K562 (cell line): ENCODE data around the gene ACR. TPM values are rescaled to one million over a fixed set of nuclear protein-coding genes. Genes with fewer than 3 reads are reported as not detected.

Experiments used
- ATAC-seq: fragments of 200-7000 bp; cut with Tn5 transposase; 3 replicates; pipeline ENCODE4 v1.9.1; 2020; ENCODE audit warnings: moderate library complexity
- BruUV-seq: library from RNA; stranded (reverse); fragments of 400-500 nt; replicated peaks from 2 replicates; lab custom pipeline; 2021; lab: Mats Ljungman, UMichigan
- CTCF ChIA-PET: fragments of 300-600 bp; formaldehyde crosslinking; extraction: SDS; loops from one replicate; lab custom pipeline; 2021; ENCODE audit warnings: low intra/inter-chr PET ratio; lab: Yijun Ruan, JAX
- POLR2A ChIA-PET: fragments of 300-600, 350-650 bp; sonication (Branson Sonifier 250); formaldehyde crosslinking; extraction: SDS; loops from one replicate; lab custom pipeline; 2021; ENCODE audit warnings: antibody characterized with exemption, inconsistent platforms; lab: Yijun Ruan, JAX
- DNase-seq, 4 experiments: peaks; one replicate each; pipeline versions ENCODE4 v3.0.0 to v3.0.0-alpha.2; 2011 to 2018; ENCODE audit warnings: low spot score in 3 of 4, mixed read lengths in 3 of 4; ENCODE audit errors: extremely low read depth in 1 of 4
- FAIRE-seq: peaks from 2 replicates; lab custom pipeline; 2011; peaks lifted over from hg19 to GRCh38; lab: Jason Lieb, UNC
- H2AFZ ChIP-seq: 2 replicates; pipeline ENCODE4 v1.6.0; 2011; ENCODE audit warnings: low read depth, low read length, control low read depth, inconsistent platforms
- H3K27ac ChIP-seq: fragments of 200-600 bp; 3 replicates; pipeline ENCODE4 v1.8.0; 2011; ENCODE audit warnings: low read depth, mild to moderate bottlenecking, control low read depth, inconsistent platforms, low read length, moderate library complexity, mixed read lengths; ENCODE audit errors: extremely low read depth
- H3K27me3 ChIP-seq, 2 experiments: fragments of 300-600 bp in 1 of 2; 2 replicates in 1 of 2; 3 replicates in 1 of 2; pipeline versions ENCODE4 v1.6.0 to v1.8.0; 2011; ENCODE audit warnings: inconsistent platforms in 2 of 2, low read length in 2 of 2, mild to moderate bottlenecking in 1 of 2, mixed read lengths in 1 of 2, moderate library complexity in 1 of 2; ENCODE audit not compliant: control insufficient read depth in 2 of 2, insufficient read depth in 2 of 2
- H3K36me3 ChIP-seq: fragments of 300-600 bp; 3 replicates; pipeline ENCODE4 v1.8.0; 2011; ENCODE audit warnings: mild to moderate bottlenecking, low read length, inconsistent platforms; ENCODE audit not compliant: control insufficient read depth, insufficient read depth
- H3K4me1 ChIP-seq, 2 experiments: fragments of 200-600 bp in 1 of 2; replicated peaks in 1 of 2; 2 replicates in 1 of 2; 3 replicates in 1 of 2; pipeline versions ENCODE4 v1.5.1 to v1.8.0; 2011; ENCODE audit warnings: inconsistent platforms in 2 of 2, low read length in 2 of 2, mild to moderate bottlenecking in 1 of 2, mixed read lengths in 1 of 2, moderate library complexity in 1 of 2; ENCODE audit not compliant: control insufficient read depth in 2 of 2, insufficient read depth in 2 of 2
- H3K4me2 ChIP-seq: 2 replicates; pipeline ENCODE4 v1.6.1; 2011; ENCODE audit warnings: low read length, control low read depth, inconsistent platforms, mixed read lengths; ENCODE audit not compliant: insufficient read depth
- H3K4me3 ChIP-seq: fragments of 200-600 bp; sonication (generic), shearing (Covaris generic); 2 replicates; pipeline ENCODE4 v1.5.1; 2016; ENCODE audit warnings: control low read depth, inconsistent platforms
- H3K79me2 ChIP-seq: fragments of 200-600 bp; 3 replicates; pipeline ENCODE4 v1.8.0; 2011; ENCODE audit warnings: low read length, inconsistent platforms; ENCODE audit not compliant: control insufficient read depth, insufficient read depth
- H3K9ac ChIP-seq, 2 experiments: 2 replicates each; pipeline versions ENCODE4 v1.6.0 to v1.6.1; 2011; ENCODE audit warnings: low read depth in 2 of 2, low read length in 2 of 2, control low read depth in 1 of 2, inconsistent platforms in 1 of 2, mild to moderate bottlenecking in 1 of 2, mixed read lengths in 1 of 2; ENCODE audit not compliant: insufficient read depth in 1 of 2
- H3K9me1 ChIP-seq: one replicate; pipeline ENCODE4 v1.6.0; 2011; ENCODE audit warnings: inconsistent platforms, mild to moderate bottlenecking, low read length, moderate library complexity; ENCODE audit not compliant: control insufficient read depth, insufficient read depth
- H3K9me3 ChIP-seq: replicated peaks from 2 replicates; pipeline ENCODE4 v1.5.1; 2011; ENCODE audit warnings: low read depth, low read length, inconsistent platforms; ENCODE audit not compliant: control insufficient read depth, insufficient read depth
- H4K20me1 ChIP-seq: replicated peaks from 2 replicates; pipeline ENCODE4 v1.6.1; 2011; ENCODE audit warnings: low read length, inconsistent platforms, mixed read lengths; ENCODE audit not compliant: control insufficient read depth, insufficient read depth
- EGR1 ChIP-seq: fragments of 450-650 bp; conservative IDR thresholded peaks from 2 replicates; pipeline ENCODE4 v1.6.1; 2017; ENCODE audit warnings: mild to moderate bottlenecking
- SLC30A9 ChIP-seq: fragments of 250-450 bp; sonication (Bioruptor Pico); IDR thresholded peaks from 2 replicates; pipeline ENCODE4 v1.8.0; 2022; ENCODE audit warnings: mild to moderate bottlenecking, moderate library complexity
- SMAD4 ChIP-seq: fragments of 250-450 bp; sonication (Bioruptor Pico); conservative IDR thresholded peaks from 2 replicates; pipeline ENCODE4 v1.8.0; 2021; ENCODE audit warnings: inconsistent platforms, mild to moderate bottlenecking, moderate library complexity
- XRCC5 ChIP-seq: fragments of 200-400 bp; formaldehyde crosslinking; IDR thresholded peaks from 2 replicates; pipeline ENCODE4 v1.6.1; 2017; ENCODE audit warnings: low read depth, mild to moderate bottlenecking, low read length
- ZSCAN29 ChIP-seq: fragments of 450-650 bp; IDR thresholded peaks from 2 replicates; pipeline ENCODE4 v1.6.1; 2017
- WGBS: fragments of 100-300 bp; shearing (Covaris generic); methylation state at CpG from one replicate; pipeline ENCODE4 v1.1.6; 2016; ENCODE audit warnings: low coverage, mixed read lengths; ENCODE audit not compliant: insufficient coverage; ENCODE audit errors: missing lambda C conversion rate; 5-methylcytosine and 5-hydroxymethylcytosine counted together
- in situ Hi-C: fragments of 300-500 bp; cut with MboI; formaldehyde crosslinking; loops from 4 replicates; pipeline ENCODE4 v1.15.0; 2018; ENCODE audit warnings: inconsistent platforms, mixed read lengths
- intact Hi-C: fragments of 100-400 bp; cut with micrococcal nuclease; formaldehyde crosslinking; loops from 2 replicates; pipeline ENCODE4 v1.14.2; 2022
- polyA plus RNA-seq, 8 experiments: library from polyadenylated mRNA; depleted of rRNA in 4 of 8; stranded (reverse) in 5 of 8; unstranded in 3 of 8; fragments of >200 nt; fragmentation: Nextera tagmentation in 2 of 8; fragmentation: Illumina TruSeq in 1 of 8; extraction: Ambion mirVana in 2 of 8; extraction: Trizol in 1 of 8; gene quantifications; 2 replicates each; pipeline versions ENCODE4 v1.2.1 to v1.2.3, GENCODE V29; 2011 to 2014; ENCODE audit warnings: inconsistent platforms in 1 of 8, missing spikeins in 1 of 8
- total RNA-seq, 7 experiments: library from RNA; depleted of rRNA in 6 of 7; stranded (reverse); fragments of >200 nt in 6 of 7; fragmentation: Illumina TruSeq in 2 of 7; extraction: Trizol in 2 of 7; gene quantifications; 2 replicates each; pipeline versions ENCODE4 v1.2.1 to v1.2.3, GENCODE V29; 2011 to 2021; ENCODE audit warnings: low replicate concordance in 1 of 7

Gene ACR
- total and polyA plus RNA-seq, 9 of the 15 experiments (the other 6 are each of a cell fraction or from before 2014, with no cell fraction given): not detected

DNA sequence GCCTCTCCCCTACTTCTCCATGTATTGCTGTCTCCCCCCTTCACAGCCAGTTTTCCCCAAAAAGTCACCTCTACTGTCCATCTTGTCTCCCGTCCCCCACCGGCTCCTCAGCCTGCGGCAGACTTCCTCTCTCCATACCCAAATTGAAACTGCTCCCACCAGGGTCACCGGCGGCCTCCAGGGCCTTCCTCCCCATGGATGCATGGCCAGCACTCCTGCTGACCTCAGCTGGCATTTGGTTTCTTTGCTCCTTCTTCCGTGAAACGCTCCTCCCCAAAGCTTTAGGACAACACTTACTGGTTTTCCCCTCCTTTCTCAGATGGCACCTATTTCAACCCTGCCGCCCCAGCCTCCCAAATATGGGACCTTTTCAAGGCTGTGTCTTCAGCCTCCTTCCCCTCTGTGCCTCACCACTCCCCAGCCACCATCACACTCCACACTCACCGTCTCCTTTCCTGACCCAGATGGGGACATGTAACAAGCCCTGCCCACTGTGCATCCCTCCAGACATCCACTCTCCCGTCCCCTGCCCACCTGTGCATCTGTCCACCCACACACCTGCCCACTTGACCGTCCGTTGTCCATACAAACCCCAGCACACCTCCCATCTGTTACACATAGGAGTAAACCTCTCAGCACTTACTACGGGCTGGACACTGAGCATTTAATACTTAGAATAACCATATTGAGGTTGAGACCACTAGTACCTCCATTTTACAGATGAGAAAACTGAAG is 21.5 kb upstream of the ACR start:
- Histone ChIP-seq H3K4me1 (no peaks in the 10 kb centered on the region; a peak in 1 of 5 replicates), H4K20me1 (peaks cover 7% of the 10 kb centered on the region; the same call in 1 of the 2 replicates), H3K27ac (no peak overlapping the region), H2AFZ (no peak overlapping the region), H3K36me3 (no peaks in the 10 kb centered on the region), H3K79me2 (no peaks in the 10 kb centered on the region), H3K9me3 (no peaks in the 10 kb centered on the region), H3K27me3 (peaks cover 3 to 57% of the 10 kb centered on the region in 2 experiments; a peak in 3 of 5 replicates), H3K9ac (no peak overlapping the region), H3K9me1 (no peaks in the 10 kb centered on the region), H3K4me3 (no peak overlapping the region), H3K4me2 (no peak overlapping the region)
- under 1% methylated on average over 12 of the region's 13 CpGs for whole genome bisulfite sequencing
- in situ Hi-C loops (no loop called here), intact Hi-C loops (no loop called here)
- no peak for ATAC-seq
- DNase-seq: no peak
- TF ChIP-seq XRCC5 (no peak), SMAD4 (CRISPR knock-in tag) (no peak), SLC30A9 (CRISPR knock-in tag) (no peak), EGR1 (no peak), ZSCAN29 (no peak)
- FAIRE-seq: no peak
- ChIA-PET CTCF (no interaction called here), POLR2A (interaction anchor here (0.5 to 1.5 kb wide), 4 partner anchors 10 to 58 kb away, joined by 3 to 6 read pairs (median 4); no protein-coding TSS in a partner anchor)
- no TSS peak for BruUV-seq
